Suprapubic skin (tissue), 4 donors: Measurements from ENCODE around the gene MS4A4A. TPM values are rescaled to one million over a fixed set of nuclear protein-coding genes. Genes with fewer than 3 reads are reported as not detected.
"Not testable (repeated sequence)": the region's sequence is repeated elsewhere in the genome, so short reads cannot be mapped to it uniquely, and the experiment has no call there.

Experiments
- DNase-seq, 2 donors: peaks; one replicate each; pipeline ENCODE4 v3.0.0-alpha.2; 2019; ENCODE audit warnings: low spot score in 2 of 2
- H3K27ac ChIP-seq: fragments of 200-600 bp; sonication (generic); one replicate; pipeline ENCODE4 v1.5.1; 2019
- H3K27me3 ChIP-seq: fragments of 200-600 bp; sonication (generic); one replicate; pipeline ENCODE4 v1.5.1; 2019
- H3K36me3 ChIP-seq: fragments of 200-600 bp; sonication (generic); one replicate; pipeline ENCODE4 v1.5.1; 2019
- H3K4me1 ChIP-seq: fragments of 200-600 bp; sonication (generic); one replicate; pipeline ENCODE4 v1.5.1; 2019
- H3K4me3 ChIP-seq: fragments of 200-600 bp; sonication (generic); one replicate; pipeline ENCODE4 v1.5.1; 2019; ENCODE audit warnings: mild to moderate bottlenecking
- H3K9me3 ChIP-seq: fragments of 200-600 bp; sonication (generic); one replicate; pipeline ENCODE4 v1.5.1; 2019
- CTCF ChIP-seq, 2 donors: fragments of 200-600 bp in 1 of 2; fragments of 450-650 bp in 1 of 2; sonication (generic) in 1 of 2; IDR thresholded peaks; one replicate each; pipeline ENCODE4 v1.5.1; 2016 to 2019; ENCODE audit warnings: antibody characterized with exemption in 2 of 2, mild to moderate bottlenecking in 1 of 2, moderate library complexity in 1 of 2
- EP300 ChIP-seq: sonication (generic); formaldehyde crosslinking; IDR thresholded peaks from one replicate; pipeline ENCODE4 v1.6.1; 2017; ENCODE audit warnings: antibody characterized with exemption
- POLR2A ChIP-seq, 2 donors: fragments of 450-650 bp; IDR thresholded peaks; one replicate each; pipeline ENCODE4 v1.6.1; 2017; ENCODE audit warnings: antibody characterized with exemption in 2 of 2, mild to moderate bottlenecking in 2 of 2, moderate library complexity in 2 of 2
- POLR2AphosphoS5 ChIP-seq, 3 donors: sonication (generic); formaldehyde crosslinking; IDR thresholded peaks; one replicate each; pipeline ENCODE4 v1.6.1; 2017; ENCODE audit warnings: antibody characterized with exemption in 3 of 3
- WGBS: methylation state at CpG from one replicate; pipeline ENCODE4 v1.1.5; 2018; 5-methylcytosine and 5-hydroxymethylcytosine counted together
- total RNA-seq, 4 donors: library from RNA; depleted of rRNA; stranded (reverse); fragments of >200 nt; gene quantifications; one replicate each; pipeline ENCODE4 v1.1.0, GENCODE V29; 2016

MS4A4A gene
- total RNA-seq, 4 donors from 2014 or later: 2.1 to 4.8 (median 2.4) TPM

DNA sequence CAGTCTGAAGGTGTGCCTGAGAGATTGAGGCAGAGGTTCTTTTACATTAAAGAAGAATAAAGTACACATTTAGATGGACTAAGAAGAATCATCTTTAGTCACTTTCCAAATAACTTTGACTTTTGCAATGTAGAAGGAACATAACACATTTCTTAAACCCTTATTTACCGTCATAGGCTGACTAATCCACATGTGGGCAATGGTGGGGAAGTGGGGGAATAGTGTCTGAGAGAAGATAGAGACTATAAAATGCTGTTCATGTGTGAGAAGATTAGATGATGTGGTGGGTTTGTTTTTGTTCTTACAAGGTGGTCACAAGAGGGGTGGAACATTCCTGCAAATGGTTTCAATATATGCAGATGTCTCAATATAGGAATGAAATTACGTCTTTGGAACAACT lies 1.8 kb downstream of the MS4A4A start:
- no peak overlapping the region for H3K4me3 ChIP-seq
- H3K27me3 ChIP-seq: no peaks in the 10 kb centered on the region
- DNase-seq: no peak
- TF ChIP-seq EP300: no peak
- no peak overlapping the region for H3K27ac ChIP-seq
- WGBS: 76% methylated on average over 2 of the region's 2 CpGs
- no peaks in the 10 kb centered on the region for H3K36me3 ChIP-seq
- H3K9me3 ChIP-seq: no peaks in the 10 kb centered on the region
- H3K4me1 ChIP-seq: no peaks in the 10 kb centered on the region

DNA sequence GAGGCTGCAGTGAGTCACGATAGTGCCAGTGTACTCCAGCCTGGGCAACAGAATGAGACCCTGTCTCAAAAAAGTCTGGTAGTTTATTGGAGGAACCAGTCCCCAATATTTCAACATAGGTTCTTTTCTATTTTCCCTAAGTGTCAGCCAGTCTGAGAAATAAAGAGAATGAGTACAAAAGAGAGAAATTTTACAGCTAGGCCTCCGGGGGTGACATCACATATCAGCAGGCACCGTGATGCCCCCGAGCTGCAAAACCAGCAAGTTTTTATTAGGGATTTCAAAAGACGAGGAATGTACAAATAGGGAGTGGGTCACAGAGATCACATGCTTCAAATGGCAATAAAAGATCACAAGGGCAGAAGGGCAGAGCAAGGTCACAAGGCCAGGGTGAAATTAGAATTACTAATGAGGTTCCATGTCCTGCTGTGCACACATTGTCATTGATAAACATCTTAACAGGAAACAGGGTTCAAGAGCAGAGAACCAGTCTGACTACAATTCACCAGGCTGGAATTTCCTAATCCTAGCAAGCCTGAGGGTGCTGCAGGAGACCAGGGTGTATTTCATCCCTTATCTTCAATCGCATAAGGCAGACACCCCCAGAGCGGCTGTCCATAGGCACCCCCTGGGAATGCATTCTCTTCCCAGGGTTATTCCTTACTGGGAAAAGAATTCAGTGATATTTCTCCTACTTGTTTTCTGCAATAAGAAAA lies 5.1 kb downstream of the MS4A4A start:
- WGBS: 45% methylated on average over 7 of the region's 7 CpGs
- H3K4me1 ChIP-seq, H3K27ac ChIP-seq: not testable (repeated sequence)

GRCh38 chr11:60288531-60288930 lies 8.1 kb downstream of the MS4A4A start:
- Histone ChIP-seq H3K9me3 (peaks cover 3% of the 10 kb centered on the region), H3K4me3 (no peak overlapping the region), H3K27ac (no peak overlapping the region), H3K4me1 (no peaks in the 10 kb centered on the region), H3K36me3 (no peaks in the 10 kb centered on the region), H3K27me3 (no peaks in the 10 kb centered on the region)
- no peak for DNase-seq
- TF ChIP-seq EP300: no peak
- TF ChIP-seq CTCF (IDR thresholded peaks at IDR 0.05): no peak
- no peak for TF ChIP-seq POLR2A (IDR thresholded peaks at IDR 0.05)
- TF ChIP-seq POLR2AphosphoS5 (IDR thresholded peaks at IDR 0.05): no peak
- WGBS: 100% methylated on average over 1 of the region's 1 CpG

More for the DNA sequence above, 5.1 kb downstream of the MS4A4A start:
- H3K4me3 ChIP-seq, DNase-seq, H3K36me3 ChIP-seq, H3K9me3 ChIP-seq, H3K27me3 ChIP-seq: not testable (repeated sequence)

- H3K27me3 ChIP-seq: no peaks in the 10 kb centered on the region
- 98% methylated on average over 2 of the region's 2 CpGs for WGBS
- H3K4me3 ChIP-seq: no peak overlapping the region
- DNase-seq: no peak
- peaks cover 3% of the 10 kb centered on the region for H3K9me3 ChIP-seq
- no peaks in the 10 kb centered on the region for H3K4me1 ChIP-seq
- TF ChIP-seq EP300 (no peak), POLR2A (IDR thresholded peaks at IDR 0.05) (no peak), CTCF (IDR thresholded peaks at IDR 0.05) (no peak), POLR2AphosphoS5 (IDR thresholded peaks at IDR 0.05) (no peak)
- H3K27ac ChIP-seq: no peak overlapping the region
- no peaks in the 10 kb centered on the region for H3K36me3 ChIP-seq
These were observed 11.7 kb downstream of the MS4A4A start for GRCh38 chr11:60292145-60292544.

DNA sequence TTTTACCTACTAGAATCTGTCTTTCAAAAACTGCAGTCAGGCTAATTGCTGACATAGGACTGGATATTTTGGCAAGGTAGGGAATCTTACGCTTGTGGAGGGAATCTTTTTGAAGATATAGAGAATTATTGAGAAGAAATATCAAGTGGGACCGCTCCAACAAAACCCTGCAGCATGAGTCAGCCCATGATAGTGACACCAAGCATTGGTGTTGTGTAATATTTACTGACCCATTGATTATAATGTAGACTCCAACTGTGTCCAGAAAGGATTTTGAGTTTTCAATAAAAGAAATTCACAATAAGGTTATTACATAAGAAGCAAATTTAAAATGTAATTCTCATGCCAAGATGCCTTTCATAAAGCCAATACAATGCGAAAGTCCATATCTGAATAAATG lies 20.7 kb downstream of the MS4A4A start:
- no peak for DNase-seq
- no peak for TF ChIP-seq CTCF (IDR thresholded peaks at IDR 0.05)
- no peak for TF ChIP-seq EP300
- no peak for TF ChIP-seq POLR2A (IDR thresholded peaks at IDR 0.05)
- no peak for TF ChIP-seq POLR2AphosphoS5 (IDR thresholded peaks at IDR 0.05)
- 89% methylated on average over 3 of the region's 3 CpGs for WGBS
- Histone ChIP-seq H3K27ac (no peak overlapping the region), H3K4me1 (no peaks in the 10 kb centered on the region), H3K4me3 (no peak overlapping the region), H3K9me3 (no peaks in the 10 kb centered on the region), H3K27me3 (no peaks in the 10 kb centered on the region), H3K36me3 (no peaks in the 10 kb centered on the region)

DNA sequence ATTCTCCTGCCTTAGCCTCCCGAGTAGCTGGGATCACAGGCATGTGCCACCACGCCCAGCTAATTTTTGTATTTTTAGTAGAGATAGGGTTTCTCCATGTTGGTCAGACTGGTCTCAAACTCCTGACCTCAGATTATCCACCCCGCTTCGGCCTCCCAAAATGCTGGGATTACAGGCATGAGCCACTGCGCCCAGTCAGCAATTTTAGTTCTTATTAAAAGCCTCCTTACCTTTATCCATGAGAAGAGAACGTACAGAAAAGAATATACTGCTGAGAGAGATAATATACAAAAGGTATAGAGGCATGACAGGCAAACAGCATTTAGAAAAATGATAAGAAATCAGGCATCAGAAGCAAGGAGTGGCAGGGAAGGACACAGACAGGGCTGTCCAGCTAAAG lies 21.4 kb downstream of the MS4A4A start:
- 86% methylated on average over 6 of the region's 6 CpGs for WGBS
- not testable (repeated sequence) for DNase-seq, H3K27me3 ChIP-seq, H3K9me3 ChIP-seq, H3K4me3 ChIP-seq, H3K27ac ChIP-seq, H3K4me1 ChIP-seq, H3K36me3 ChIP-seq

GRCh38 chr11:60303661-60304060 lies 23.2 kb downstream of the MS4A4A start:
- TF ChIP-seq POLR2AphosphoS5 (IDR thresholded peaks at IDR 0.05) (no peak), POLR2A (IDR thresholded peaks at IDR 0.05) (no peak), CTCF (IDR thresholded peaks at IDR 0.05) (no peak), EP300 (no peak)
- no peaks in the 10 kb centered on the region for H3K4me1 ChIP-seq
- H3K36me3 ChIP-seq: no peaks in the 10 kb centered on the region
- H3K9me3 ChIP-seq: no peaks in the 10 kb centered on the region
- no peak for DNase-seq
- no peaks in the 10 kb centered on the region for H3K27me3 ChIP-seq
- no peak overlapping the region for H3K27ac ChIP-seq
- no peak overlapping the region for H3K4me3 ChIP-seq
- WGBS: 90% methylated on average over 5 of the region's 5 CpGs
